Medulla oblongata (tissue), 1 donor: ENCODE data around the gene S100A5.
"Not testable (repeated sequence)": the region's sequence is repeated elsewhere in the genome, so short reads cannot be mapped to it uniquely, and the experiment has no call there.

Experiments
- DNase-seq: peaks from one replicate; pipeline ENCODE4 v3.0.0-alpha.2; 2015; ENCODE audit errors: extremely low spot score

The S100A5 gene

GRCh38 chr1:153540394-153541361 is at the start of gene S100A5:
Gene S100A5, minus strand, starts transcription at chr1:153540934. Its CDS starts 743 bp downstream, at chr1:153540191.
- no peak for DNase-seq

- DNase-seq = no peak
Measured at GRCh38 chr1:153588482-153588881, 47.7 kb upstream of the S100A5 start.

GRCh38 chr1:153588033-153588432 is 47.3 kb upstream of the S100A5 start:
- DNase-seq = not testable (repeated sequence)

- DNase-seq = no peak
Measured at GRCh38 chr1:153587314-153587713, 46.6 kb upstream of the S100A5 start.

- no peak for DNase-seq
Measured at GRCh38 chr1:153586347-153586746, 45.6 kb upstream of the S100A5 start.

GRCh38 chr1:153585006-153585405 is 44.3 kb upstream of the S100A5 start:
- DNase-seq = no peak

- DNase-seq = no peak
Measured at GRCh38 chr1:153583976-153584375, 43.2 kb upstream of the S100A5 start.

GRCh38 chr1:153583514-153583913 is 42.8 kb upstream of the S100A5 start:
- not testable (repeated sequence) for DNase-seq

GRCh38 chr1:153582836-153583235 is 42.1 kb upstream of the S100A5 start:
- not testable (repeated sequence) for DNase-seq

GRCh38 chr1:153578936-153579335 is 38.2 kb upstream of the S100A5 start:
- no peak for DNase-seq

GRCh38 chr1:153578490-153578889 is 37.8 kb upstream of the S100A5 start:
- no peak for DNase-seq

GRCh38 chr1:153577624-153578051 is 36.9 kb upstream of the S100A5 start:
- DNase-seq = peak; percentile 70

- DNase-seq = no peak
Measured at GRCh38 chr1:153577138-153577537, 36.4 kb upstream of the S100A5 start.

GRCh38 chr1:153575497-153575896 is 34.8 kb upstream of the S100A5 start:
- not testable (repeated sequence) for DNase-seq

GRCh38 chr1:153575081-153575491 is 34.4 kb upstream of the S100A5 start:
- not testable (repeated sequence) for DNase-seq

- DNase-seq = no peak
Measured at GRCh38 chr1:153573351-153573750, 32.6 kb upstream of the S100A5 start.

GRCh38 chr1:153572569-153573015 is 31.9 kb upstream of the S100A5 start:
- DNase-seq = peak; percentile 96

- DNase-seq = no peak
Measured at GRCh38 chr1:153571706-153572105, 31.0 kb upstream of the S100A5 start.

GRCh38 chr1:153570874-153571273 is 30.1 kb upstream of the S100A5 start:
- DNase-seq = no peak

- no peak for DNase-seq
Measured at GRCh38 chr1:153569465-153569864, 28.7 kb upstream of the S100A5 start.

GRCh38 chr1:153568367-153569099 is 27.8 kb upstream of the S100A5 start:
- peak; percentile 90 for DNase-seq

- no peak for DNase-seq
Measured at GRCh38 chr1:153567621-153568366, 27.1 kb upstream of the S100A5 start.
